ENCODE measurements around the gene GTF2A2. TPM values are rescaled to one million over a fixed set of nuclear protein-coding genes. Genes with fewer than 3 reads are reported as not detected.

Gene GTF2A2
- total RNA-seq, 1 experiment from 2014 or later, result 230 TPM

- CTCF ChIA-PET, result no interaction called here
- intact Hi-C loops (cut with micrococcal nuclease; ENCODE audit: unreplicated experiment), result no loop called here
- no peak for TF ChIP-seq EZH2 (IDR thresholded peaks at IDR 0.05; ENCODE audit: borderline replicate concordance, low read depth, low read length, poor library complexity, severe bottlenecking)
- no peak for TF ChIP-seq CTCF (conservative IDR thresholded peaks at IDR 0.05; ENCODE audit: low read depth, low read length)
- no peaks in the 10 kb centered on the region for H3K36me3 ChIP-seq (ENCODE audit: insufficient read depth, low read length, poor library complexity, severe bottlenecking)
- H3K27me3 ChIP-seq (replicated peaks; ENCODE audit: insufficient read depth, low read depth, low read length, poor library complexity), result peaks cover 28% of the 10 kb centered on the region
- no TSS peak for BruUV-seq (replicated peaks)
- no peaks in the 10 kb centered on the region for H3K9me3 ChIP-seq (ENCODE audit: low read depth, low read length, poor library complexity, severe bottlenecking)
- POLR2A ChIA-PET (ENCODE audit: low non-redundant PET), result no interaction called here
- H3K4me3 ChIP-seq (ENCODE audit: low read depth, low read length, poor library complexity, severe bottlenecking), result no peak overlapping the region
- DNase-seq (ENCODE audit: low spot score), result no peak
- H3K27ac ChIP-seq (ENCODE audit: low read depth, low read length, poor library complexity, severe bottlenecking), result no peak overlapping the region
- H3K4me1 ChIP-seq (ENCODE audit: insufficient read depth, low read length, poor library complexity, severe bottlenecking), result no peaks in the 10 kb centered on the region
Observed at GRCh38 chr15:59614153-59614552, 43.2 kb downstream of the GTF2A2 start.

- H3K27ac ChIP-seq (ENCODE audit: low read depth, low read length, poor library complexity, severe bottlenecking), result no peak within 1 kb of the TSS
- TF ChIP-seq CTCF (conservative IDR thresholded peaks at IDR 0.05; ENCODE audit: low read depth, low read length) (no peak), EZH2 (IDR thresholded peaks at IDR 0.05; ENCODE audit: borderline replicate concordance, low read depth, low read length, poor library complexity, severe bottlenecking) (no peak)
- no TSS peak for BruUV-seq (replicated peaks)
- no peaks in the 10 kb centered on the region for H3K9me3 ChIP-seq (ENCODE audit: low read depth, low read length, poor library complexity, severe bottlenecking)
- no peaks in the 10 kb centered on the region for H3K36me3 ChIP-seq (ENCODE audit: insufficient read depth, low read length, poor library complexity, severe bottlenecking)
- H3K4me1 ChIP-seq (ENCODE audit: insufficient read depth, low read length, poor library complexity, severe bottlenecking), result no peaks in the 10 kb centered on the region
- ChIA-PET CTCF (no interaction called here), POLR2A (ENCODE audit: low non-redundant PET) (no interaction called here)
- peaks cover 4% of the 10 kb centered on the region for H3K27me3 ChIP-seq (replicated peaks; ENCODE audit: insufficient read depth, low read depth, low read length, poor library complexity)
- intact Hi-C loops (cut with micrococcal nuclease; ENCODE audit: unreplicated experiment), result no loop called here
- DNase-seq (ENCODE audit: low spot score), result no peak
- H3K4me3 ChIP-seq (ENCODE audit: low read depth, low read length, poor library complexity, severe bottlenecking), result no peak within 1 kb of the TSS
Observed at GRCh38 chr15:59611276-59612260, 45.7 kb downstream of the GTF2A2 start, which contains the start of gene GCNT3. Gene GCNT3, plus strand, starts transcription at chr15:59611783. Its CDS starts 6,456 bp downstream, at chr15:59618239.

GRCh38 chr15:59609730-59610712 is 47.3 kb downstream of the GTF2A2 start:
- POLR2A ChIA-PET (ENCODE audit: low non-redundant PET), result no interaction called here
- BruUV-seq (replicated peaks), result no TSS peak
- H3K27ac ChIP-seq (ENCODE audit: low read depth, low read length, poor library complexity, severe bottlenecking), result no peak overlapping the region
- DNase-seq (ENCODE audit: low spot score), result no peak
- no peaks in the 10 kb centered on the region for H3K4me1 ChIP-seq (ENCODE audit: insufficient read depth, low read length, poor library complexity, severe bottlenecking)
- no peaks in the 10 kb centered on the region for H3K36me3 ChIP-seq (ENCODE audit: insufficient read depth, low read length, poor library complexity, severe bottlenecking)
- CTCF ChIA-PET, result no interaction called here
- H3K9me3 ChIP-seq (ENCODE audit: low read depth, low read length, poor library complexity, severe bottlenecking), result no peaks in the 10 kb centered on the region
- TF ChIP-seq EZH2 (IDR thresholded peaks at IDR 0.05; ENCODE audit: borderline replicate concordance, low read depth, low read length, poor library complexity, severe bottlenecking) (no peak), CTCF (conservative IDR thresholded peaks at IDR 0.05; ENCODE audit: low read depth, low read length) (no peak)
- intact Hi-C loops (cut with micrococcal nuclease; ENCODE audit: unreplicated experiment), result no loop called here
- H3K4me3 ChIP-seq (ENCODE audit: low read depth, low read length, poor library complexity, severe bottlenecking), result no peak overlapping the region
- H3K27me3 ChIP-seq (replicated peaks; ENCODE audit: insufficient read depth, low read depth, low read length, poor library complexity), result no peaks in the 10 kb centered on the region
